ENCODE data around the gene EDDM13.
A peak's percentile ranks its signal among the peaks of the same experiment; 100 is the strongest.
"Not testable (repeated sequence)": the region's sequence is repeated elsewhere in the genome, so short reads cannot be mapped to it uniquely, and the experiment has no call there.

EDDM13 gene

GRCh38 chr19:56272161-56272798 is at the start of gene EDDM13:
Gene EDDM13, plus strand, starts transcription at chr19:56272748. Its CDS starts 87 bp downstream, at chr19:56272835.
- no peak for DNase-seq (ENCODE audit: low read depth)

GRCh38 chr19:56222901-56223300 is 49.6 kb upstream of the EDDM13 start:
- no peak for DNase-seq (ENCODE audit: low read depth)

- DNase-seq (ENCODE audit: low read depth), result no peak
These were observed 49.1 kb upstream of the EDDM13 start for GRCh38 chr19:56223481-56223880.

GRCh38 chr19:56245121-56245740 is 27.3 kb upstream of the EDDM13 start:
- DNase-seq (ENCODE audit: low read depth), result no peak

- DNase-seq (ENCODE audit: low read depth), result not testable (repeated sequence)
These were observed 26.8 kb upstream of the EDDM13 start for GRCh38 chr19:56245764-56246163.

GRCh38 chr19:56248736-56249338 is 23.7 kb upstream of the EDDM13 start:
- not testable (repeated sequence) for DNase-seq (ENCODE audit: low read depth)

- peak; percentile 44 for DNase-seq (ENCODE audit: low read depth)
These were observed 19.7 kb upstream of the EDDM13 start for GRCh38 chr19:56252699-56253422.

- no peak for DNase-seq (ENCODE audit: low read depth)
These were observed 18.8 kb upstream of the EDDM13 start for GRCh38 chr19:56253737-56254136.

GRCh38 chr19:56258272-56258671 is 14.3 kb upstream of the EDDM13 start:
- DNase-seq (ENCODE audit: low read depth), result no peak

- DNase-seq (ENCODE audit: low read depth), result no peak
These were observed 11.4 kb upstream of the EDDM13 start for GRCh38 chr19:56261145-56261544.

GRCh38 chr19:56261932-56262331 is 10.6 kb upstream of the EDDM13 start:
- not testable (repeated sequence) for DNase-seq (ENCODE audit: low read depth)

GRCh38 chr19:56263319-56263718 is 9.2 kb upstream of the EDDM13 start:
- no peak for DNase-seq (ENCODE audit: low read depth)

- DNase-seq (ENCODE audit: low read depth), result no peak
These were observed 6.5 kb upstream of the EDDM13 start for GRCh38 chr19:56266051-56266450.

GRCh38 chr19:56269348-56269747 is 3.2 kb upstream of the EDDM13 start:
- DNase-seq (ENCODE audit: low read depth), result no peak

GRCh38 chr19:56270676-56271075 is 1.9 kb upstream of the EDDM13 start:
- no peak for DNase-seq (ENCODE audit: low read depth)

GRCh38 chr19:56271151-56271550 is 1.4 kb upstream of the EDDM13 start:
- DNase-seq (ENCODE audit: low read depth), result no peak

GRCh38 chr19:56273563-56274117 is 1.1 kb downstream of the EDDM13 start:
- no peak for DNase-seq (ENCODE audit: low read depth)

- DNase-seq (ENCODE audit: low read depth), result no peak
These were observed 10.3 kb downstream of the EDDM13 start for GRCh38 chr19:56282809-56283208.

- no peak for DNase-seq (ENCODE audit: low read depth)
These were observed 12.2 kb downstream of the EDDM13 start for GRCh38 chr19:56284746-56285145.

- no peak for DNase-seq (ENCODE audit: low read depth)
These were observed 17.6 kb downstream of the EDDM13 start for GRCh38 chr19:56290104-56290503.

- DNase-seq (ENCODE audit: low read depth), result no peak
These were observed 19.3 kb downstream of the EDDM13 start for GRCh38 chr19:56291867-56292266.

GRCh38 chr19:56294549-56294948 is 22.0 kb downstream of the EDDM13 start:
- no peak for DNase-seq (ENCODE audit: low read depth)

Measured in activated T-cell treated with anti-CD3 and anti-CD28 coated beads for 1 hour (primary cell).